ENCODE measurements around the gene STXBP3. TPM values are rescaled to one million over a fixed set of nuclear protein-coding genes. Genes with fewer than 3 reads are reported as not detected.

Gene STXBP3
- total and polyA plus RNA-seq, 2 of the 8 experiments (the other 6 are each of a cell fraction or from before 2014, with no cell fraction given), result 6.0 to 38.5 TPM

DNA sequence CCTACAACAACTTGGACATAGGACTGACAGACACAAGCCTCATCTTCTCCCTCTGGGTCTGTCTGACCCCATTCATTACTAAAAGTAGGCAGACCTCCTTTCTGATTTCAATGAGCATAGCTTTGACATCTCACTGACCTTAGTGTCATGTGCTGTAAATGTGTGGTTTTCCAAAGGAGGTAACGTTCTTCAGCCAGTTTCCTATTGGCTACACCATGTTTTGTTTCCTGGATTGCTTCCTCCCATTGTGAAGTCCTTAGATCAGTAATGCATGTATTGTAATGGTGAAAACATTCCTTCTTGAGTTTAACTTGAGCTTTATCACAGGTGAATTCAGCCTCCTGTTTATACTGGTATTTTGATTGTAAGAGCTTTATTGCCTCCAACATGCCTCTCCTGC lies 20.6 kb downstream of the STXBP3 start:
- TF ChIP-seq HDAC6 (IDR thresholded peaks at IDR 0.05; ENCODE audit: low read depth, low read length), result no peak
- TF ChIP-seq, protein P1, sequence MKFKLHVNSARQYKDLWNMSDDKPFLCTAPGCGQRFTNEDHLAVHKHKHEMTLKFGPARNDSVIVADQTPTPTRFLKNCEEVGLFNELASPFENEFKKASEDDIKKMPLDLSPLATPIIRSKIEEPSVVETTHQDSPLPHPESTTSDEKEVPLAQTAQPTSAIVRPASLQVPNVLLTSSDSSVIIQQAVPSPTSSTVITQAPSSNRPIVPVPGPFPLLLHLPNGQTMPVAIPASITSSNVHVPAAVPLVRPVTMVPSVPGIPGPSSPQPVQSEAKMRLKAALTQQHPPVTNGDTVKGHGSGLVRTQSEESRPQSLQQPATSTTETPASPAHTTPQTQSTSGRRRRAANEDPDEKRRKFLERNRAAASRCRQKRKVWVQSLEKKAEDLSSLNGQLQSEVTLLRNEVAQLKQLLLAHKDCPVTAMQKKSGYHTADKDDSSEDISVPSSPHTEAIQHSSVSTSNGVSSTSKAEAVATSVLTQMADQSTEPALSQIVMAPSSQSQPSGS (IDR thresholded peaks at IDR 0.05; ENCODE audit: low read length), result no peak
- TF ChIP-seq RFX5 (IDR thresholded peaks at IDR 0.05; ENCODE audit: borderline replicate concordance, low read depth, low read length), result no peak
- TF ChIP-seq PHF8 (conservative IDR thresholded peaks at IDR 0.05; ENCODE audit: low read depth, low read length), result no peak
- TF ChIP-seq ZNF274 (IDR thresholded peaks at IDR 0.05; ENCODE audit: borderline replicate concordance, extremely low read depth, low read length), result no peak
- Histone ChIP-seq H3K23me2 (ENCODE audit: low read depth, low read length) (no peaks in the 10 kb centered on the region), H2BK12ac (ENCODE audit: low read depth, low read length) (no peak overlapping the region), H2BK5ac (ENCODE audit: low read depth, low read length) (no peak overlapping the region), H2BK20ac (ENCODE audit: low read length) (no peak overlapping the region), H3K23ac (ENCODE audit: insufficient read length) (no peak overlapping the region), H3K4me2 (ENCODE audit: insufficient read depth in 1 of 2, low read depth in 2 of 2, low read length in 2 of 2) (no peak overlapping the region), H3K56ac (replicated peaks; ENCODE audit: insufficient read length, low read depth, low read length) (no peak overlapping the region), H3K79me1 (ENCODE audit: low read depth, low read length) (no peaks in the 10 kb centered on the region), H2AFZ (ENCODE audit: low read length) (no peak overlapping the region), H4K20me1 (replicated peaks in 1 of 2; ENCODE audit: control insufficient read depth in 1 of 2, insufficient read depth in 2 of 2, low read length in 2 of 2) (no peaks in the 10 kb centered on the region), H3K9ac (replicated peaks in 1 of 4; ENCODE audit: extremely low read depth in 1 of 4, low read depth in 3 of 4, low read length in 3 of 4) (no peak overlapping the region), H3K79me2 (ENCODE audit: control insufficient read depth in 1 of 2, insufficient read depth in 2 of 2, low read length in 2 of 2) (no peaks in the 10 kb centered on the region), H4K8ac (ENCODE audit: extremely low read depth, insufficient read depth, low read length) (no peak overlapping the region), H2BK120ac (replicated peaks; ENCODE audit: low read depth, low read length) (no peak overlapping the region), H3K14ac (ENCODE audit: insufficient read length) (no peak overlapping the region), H4K5ac (ENCODE audit: insufficient read length, low read depth, low read length) (no peak overlapping the region), H3K27me3 (replicated peaks in 1 of 4; ENCODE audit: control insufficient read depth in 3 of 4, extremely low read depth in 1 of 4, insufficient read depth in 3 of 4, low read length in 3 of 4) (no peaks in the 10 kb centered on the region), H3K9me3 (ENCODE audit: insufficient read depth in 2 of 2, low read depth in 1 of 2, low read length in 1 of 2) (no peaks in the 10 kb centered on the region), H2BK15ac (ENCODE audit: low read length) (no peak overlapping the region), H3K4me3 (ENCODE audit: extremely low read depth in 1 of 4, insufficient read depth in 2 of 4, low read depth in 3 of 4, low read length in 4 of 4) (no peak overlapping the region), H3K18ac (ENCODE audit: extremely low read depth, low read length) (no peak overlapping the region), H2AK5ac (ENCODE audit: low read depth, low read length) (no peak overlapping the region), H3K36me3 (ENCODE audit: control insufficient read depth in 2 of 4, insufficient read depth in 4 of 4, low read length in 3 of 4) (peaks cover 0 to 6% (median 5%) of the 10 kb centered on the region in 4 experiments; a peak in 1 of 8 replicates), H3K4me1 (replicated peaks in 1 of 4; ENCODE audit: control insufficient read depth in 3 of 4, insufficient read depth in 4 of 4, low read length in 3 of 4) (no peaks in the 10 kb centered on the region; a peak in 1 of 7 replicates), H4K91ac (replicated peaks; ENCODE audit: insufficient read length, low read length) (no peak overlapping the region), H3K4ac (replicated peaks; ENCODE audit: insufficient read length, low read depth, low read length) (no peak overlapping the region), H3K27ac (ENCODE audit: low read depth, low read length) (no peak overlapping the region)
- DNase-seq (ENCODE audit: low read depth in 1 of 2, low spot score in 2 of 2) (no peak), FAIRE-seq (no peak)
- CTCF ChIA-PET (ENCODE audit: partially characterized antibody), result interaction anchor here (0.6 to 1.3 kb wide), 3 partner anchors 20 to 59 kb away, joined by 3 to 4 read pairs (median 4); no protein-coding TSS in a partner anchor
- POLR2A ChIA-PET (ENCODE audit: partially characterized antibody), result no interaction called here
- WGBS, 2 experiments (ENCODE audit: extremely low coverage in 1 of 2, insufficient coverage in 1 of 2, insufficient read length in 1 of 2, insufficient replicate concordance in 2 of 2, low coverage in 1 of 2, low lambda C conversion rate in 2 of 2, missing lambda C conversion rate in 1 of 2), result 94% methylated on average over 1 of the region's 1 CpG; no CpG with 5 or more reads in 1 of the 2 experiments
